GM23338 (cell line): ENCODE results near the gene MAD1L1. TPM values are rescaled to one million over a fixed set of nuclear protein-coding genes. Genes with fewer than 3 reads are reported as not detected.

Source experiments
- ATAC-seq: fragments of 200-7000 bp; cut with Tn5 transposase; 3 replicates; pipeline ENCODE4 v1.9.1; 2020
- DNase-seq: peaks from one replicate; pipeline ENCODE4 v3.0.0-alpha.2; 2015; ENCODE audit warnings: low spot score
- H2AFZ ChIP-seq: fragments of 200-600 bp; sonication (generic); 2 replicates; pipeline ENCODE4 v1.8.0; 2016; ENCODE audit warnings: antibody characterized with exemption, mild to moderate bottlenecking, moderate library complexity
- H3F3A ChIP-seq: fragments of 200-600 bp; sonication (generic); replicated peaks from 2 replicates; pipeline ENCODE4 v1.8.0; 2017; ENCODE audit warnings: antibody characterized with exemption, mixed run types, low read depth
- H3K27ac ChIP-seq: fragments of 200-600 bp; sonication (generic); 2 replicates; pipeline ENCODE4 v1.6.1; 2016; ENCODE audit warnings: low read depth
- H3K27me3 ChIP-seq: fragments of 200-600 bp; sonication (generic); 2 replicates; pipeline ENCODE4 v1.8.0; 2016; ENCODE audit warnings: mild to moderate bottlenecking, mixed run types, moderate library complexity; ENCODE audit not compliant: insufficient read depth
- H3K36me3 ChIP-seq: fragments of 200-600 bp; sonication (generic); 2 replicates; pipeline ENCODE4 v1.8.0; 2016; ENCODE audit warnings: mild to moderate bottlenecking; ENCODE audit not compliant: insufficient read depth
- H3K4me1 ChIP-seq: fragments of 200-600 bp; sonication (generic); 2 replicates; pipeline ENCODE4 v1.8.0; 2016; ENCODE audit warnings: mild to moderate bottlenecking, moderate library complexity; ENCODE audit not compliant: insufficient read depth
- H3K4me2 ChIP-seq: fragments of 200-600 bp; sonication (generic); 2 replicates; pipeline ENCODE4 v1.7.1; 2017; ENCODE audit warnings: mixed run types
- H3K4me3 ChIP-seq: fragments of 200-600 bp; sonication (generic); 2 replicates; pipeline ENCODE4 v1.6.1; 2016; ENCODE audit warnings: mixed run types
- H3K79me2 ChIP-seq: fragments of 200-600 bp; sonication (generic); replicated peaks from 2 replicates; pipeline ENCODE4 v1.8.0; 2017; ENCODE audit warnings: mild to moderate bottlenecking; ENCODE audit not compliant: insufficient read depth
- H3K9me2 ChIP-seq: fragments of 200-600 bp; sonication (generic); 2 replicates; pipeline ENCODE4 v1.8.0; 2017; ENCODE audit not compliant: insufficient read depth
- H4K20me1 ChIP-seq: fragments of 200-600 bp; sonication (generic); replicated peaks from 2 replicates; pipeline ENCODE4 v1.8.0; 2017; ENCODE audit warnings: mild to moderate bottlenecking; ENCODE audit not compliant: insufficient read depth
- H3K27ac Mint-ChIP-seq: 2 replicates; pipeline ENCODE4 v1.8.0; 2020; ENCODE audit warnings: inconsistent platforms, mild to moderate bottlenecking, moderate library complexity, mixed read lengths
- H3K27me3 Mint-ChIP-seq: 3 replicates; pipeline ENCODE4 v1.8.0; 2022; ENCODE audit warnings: low read depth, mild to moderate bottlenecking, moderate library complexity, mixed read lengths, inconsistent platforms; ENCODE audit not compliant: insufficient read depth, poor library complexity
- H3K36me3 Mint-ChIP-seq: 3 replicates; pipeline ENCODE4 v1.8.0; 2021; ENCODE audit warnings: low read depth, mild to moderate bottlenecking, inconsistent platforms, moderate library complexity, mixed read lengths
- H3K4me1 Mint-ChIP-seq: 3 replicates; pipeline ENCODE4 v1.8.0; 2020; ENCODE audit warnings: mild to moderate bottlenecking, inconsistent platforms, mixed read lengths
- H3K4me3 Mint-ChIP-seq: 3 replicates; pipeline ENCODE4 v1.8.0; 2021; ENCODE audit warnings: moderate library complexity, mild to moderate bottlenecking, inconsistent platforms, mixed read lengths
- H3K9me3 Mint-ChIP-seq: 3 replicates; pipeline ENCODE4 v1.8.0; 2020; ENCODE audit warnings: moderate library complexity, mild to moderate bottlenecking, inconsistent platforms, mixed read lengths
- NANOG ChIP-seq: IDR thresholded peaks from 2 replicates; pipeline ENCODE4 v1.6.1; 2016; ENCODE audit warnings: antibody characterized with exemption, borderline replicate concordance
- POLR2AphosphoS5 ChIP-seq: IDR thresholded peaks from 2 replicates; pipeline ENCODE4 v1.6.1; 2016; ENCODE audit warnings: antibody characterized with exemption, low read depth
- STAT1 ChIP-seq: IDR thresholded peaks from one replicate; pipeline ENCODE4 v1.6.1; 2016; ENCODE audit warnings: antibody characterized with exemption; ENCODE audit not compliant: unreplicated experiment
- ZNF462 ChIP-seq: fragments of 250-450 bp; sonication (Bioruptor Pico); IDR thresholded peaks from 2 replicates; pipeline ENCODE4 v1.5.0; 2020; ENCODE audit warnings: mild to moderate bottlenecking, moderate library complexity
- polyA plus RNA-seq: library from polyadenylated mRNA; unstranded; fragments of >200 nt; fragmentation: Nextera tagmentation; extraction: Ambion mirVana; gene quantifications from 2 replicates; pipeline ENCODE4 v1.2.1, GENCODE V29; 2016
- total RNA-seq: library from RNA; depleted of rRNA; stranded (reverse); fragments of >200 nt; shearing (Covaris generic); gene quantifications from 2 replicates; pipeline ENCODE4 v1.2.3, GENCODE V29; 2014
- TF ChIP-seq, protein P1 (sequence below): IDR thresholded peaks from 2 replicates; pipeline ENCODE4 v1.6.1; 2016; ENCODE audit warnings: antibody characterized with exemption

The MAD1L1 gene
- total and polyA plus RNA-seq, 2 experiments from 2014 or later, result 40.3 to 59.3 TPM

DNA sequence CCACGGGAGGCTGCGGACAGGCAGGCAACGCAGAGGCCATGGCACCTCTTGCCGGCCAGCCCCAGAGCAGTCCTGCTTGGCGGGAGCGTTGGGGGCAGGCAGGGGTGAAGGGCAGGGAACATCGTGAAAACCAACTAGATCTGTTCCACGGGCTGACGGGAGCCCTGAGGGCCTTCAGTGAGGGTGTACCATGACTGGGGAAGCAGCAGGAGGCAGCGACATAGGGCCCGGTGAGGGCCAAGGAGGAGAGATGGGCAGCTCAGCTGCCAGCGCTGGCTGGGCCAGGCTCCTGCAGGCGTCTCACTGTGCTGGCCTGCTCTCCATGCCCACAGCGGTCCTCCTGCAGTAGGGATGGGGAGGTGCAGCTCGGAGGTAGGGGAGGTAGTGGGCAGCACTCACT, 366.1 kb downstream of the MAD1L1 start:
- Histone ChIP-seq H3K4me1 (no peaks in the 10 kb centered on the region), H3K36me3 (no peaks in the 10 kb centered on the region), H3K9me2 (no peaks in the 10 kb centered on the region), H3F3A (no peaks in the 10 kb centered on the region), H3K79me2 (no peaks in the 10 kb centered on the region), H3K27me3 (no peaks in the 10 kb centered on the region), H3K4me2 (no peak overlapping the region), H3K4me3 (no peak overlapping the region), H2AFZ (no peak overlapping the region), H3K27ac (no peak overlapping the region), H4K20me1 (no peaks in the 10 kb centered on the region)
- Mint-ChIP-seq H3K27me3 (peaks cover 2% of the 10 kb centered on the region), H3K4me3 (no peak overlapping the region), H3K9me3 (peaks cover 16% of the 10 kb centered on the region), H3K27ac (peak overlapping the region; percentile 14; the same call in 1 of the 2 replicates), H3K4me1 (peaks cover 12% of the 10 kb centered on the region), H3K36me3 (peaks cover 12% of the 10 kb centered on the region)
- DNase-seq (no peak), ATAC-seq (no peak)
- TF ChIP-seq, protein P1, sequence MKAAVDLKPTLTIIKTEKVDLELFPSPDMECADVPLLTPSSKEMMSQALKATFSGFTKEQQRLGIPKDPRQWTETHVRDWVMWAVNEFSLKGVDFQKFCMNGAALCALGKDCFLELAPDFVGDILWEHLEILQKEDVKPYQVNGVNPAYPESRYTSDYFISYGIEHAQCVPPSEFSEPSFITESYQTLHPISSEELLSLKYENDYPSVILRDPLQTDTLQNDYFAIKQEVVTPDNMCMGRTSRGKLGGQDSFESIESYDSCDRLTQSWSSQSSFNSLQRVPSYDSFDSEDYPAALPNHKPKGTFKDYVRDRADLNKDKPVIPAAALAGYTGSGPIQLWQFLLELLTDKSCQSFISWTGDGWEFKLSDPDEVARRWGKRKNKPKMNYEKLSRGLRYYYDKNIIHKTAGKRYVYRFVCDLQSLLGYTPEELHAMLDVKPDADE, result no peak
- no peak for TF ChIP-seq ZNF462 (CRISPR knock-in tag)
- no peak for TF ChIP-seq POLR2AphosphoS5
- no peak for TF ChIP-seq STAT1
- TF ChIP-seq NANOG, result no peak
